ENCODE results near the gene ATP6V0B.

DNA sequence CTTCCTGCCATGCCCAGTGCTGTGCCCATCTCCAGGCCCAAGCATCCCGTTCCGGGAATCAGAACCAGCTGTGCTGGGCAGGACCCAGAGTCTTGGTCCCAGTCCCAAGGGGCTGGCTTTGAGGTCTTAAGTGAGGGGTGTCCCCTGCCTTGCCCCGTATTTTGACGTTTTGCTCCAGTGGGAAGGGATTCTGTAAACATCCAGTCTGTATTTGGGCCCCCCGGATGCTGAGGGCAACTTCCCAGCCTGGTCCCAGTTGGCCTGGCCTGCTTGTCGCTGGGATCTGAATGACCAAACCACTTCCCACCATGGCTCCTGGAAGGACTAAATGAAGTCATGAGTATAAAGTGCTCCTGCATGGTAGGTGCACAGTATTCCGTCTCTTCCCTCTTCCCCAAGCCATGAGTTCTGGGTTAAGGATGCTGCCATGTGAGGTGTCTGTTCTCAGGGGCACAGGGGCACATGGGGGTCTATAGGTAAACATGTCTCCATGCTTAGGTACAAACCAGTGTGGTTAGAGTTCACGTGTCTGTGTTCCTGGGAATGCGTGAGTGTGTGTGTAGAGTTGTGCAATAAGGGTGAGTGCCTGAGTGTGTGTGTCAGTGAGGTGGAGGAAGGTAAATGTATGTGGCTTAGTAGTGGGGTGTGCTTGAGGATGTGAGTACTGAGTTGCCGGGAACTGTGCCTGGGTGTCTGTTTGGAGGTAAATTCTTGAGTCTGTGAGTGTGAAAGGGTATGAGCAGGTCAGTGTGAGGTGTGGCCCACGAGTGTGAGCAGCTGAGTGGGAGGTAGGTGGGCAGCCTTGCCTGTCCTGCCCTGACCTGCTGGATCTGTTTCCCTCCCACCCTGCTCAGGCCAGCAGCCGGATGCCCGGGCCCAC is 5.7 kb downstream of the ATP6V0B start:
- TF ChIP-seq, protein P1, sequence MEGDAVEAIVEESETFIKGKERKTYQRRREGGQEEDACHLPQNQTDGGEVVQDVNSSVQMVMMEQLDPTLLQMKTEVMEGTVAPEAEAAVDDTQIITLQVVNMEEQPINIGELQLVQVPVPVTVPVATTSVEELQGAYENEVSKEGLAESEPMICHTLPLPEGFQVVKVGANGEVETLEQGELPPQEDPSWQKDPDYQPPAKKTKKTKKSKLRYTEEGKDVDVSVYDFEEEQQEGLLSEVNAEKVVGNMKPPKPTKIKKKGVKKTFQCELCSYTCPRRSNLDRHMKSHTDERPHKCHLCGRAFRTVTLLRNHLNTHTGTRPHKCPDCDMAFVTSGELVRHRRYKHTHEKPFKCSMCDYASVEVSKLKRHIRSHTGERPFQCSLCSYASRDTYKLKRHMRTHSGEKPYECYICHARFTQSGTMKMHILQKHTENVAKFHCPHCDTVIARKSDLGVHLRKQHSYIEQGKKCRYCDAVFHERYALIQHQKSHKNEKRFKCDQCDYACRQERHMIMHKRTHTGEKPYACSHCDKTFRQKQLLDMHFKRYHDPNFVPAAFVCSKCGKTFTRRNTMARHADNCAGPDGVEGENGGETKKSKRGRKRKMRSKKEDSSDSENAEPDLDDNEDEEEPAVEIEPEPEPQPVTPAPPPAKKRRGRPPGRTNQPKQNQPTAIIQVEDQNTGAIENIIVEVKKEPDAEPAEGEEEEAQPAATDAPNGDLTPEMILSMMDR (conservative IDR thresholded peaks at IDR 0.05; ENCODE audit: low read length), result no peak
- no peak for TF ChIP-seq EZH2phosphoT487 (IDR thresholded peaks at IDR 0.05; ENCODE audit: borderline replicate concordance)

All from Loucy (cell line).